Measurements from ENCODE around the gene RNF31.
"Not testable (repeated sequence)": the region's sequence is repeated elsewhere in the genome, so short reads cannot be mapped to it uniquely, and the experiment has no call there.

RNF31 gene

GRCh38 chr14:24146978-24147760 is at the start of gene RNF31:
Gene RNF31, plus strand, starts transcription at chr14:24147498. Its CDS starts 201 bp downstream, at chr14:24147699.
- DNase-seq = peak; percentile 99

- DNase-seq = no peak
Observed at GRCh38 chr14:24098229-24098926, 48.9 kb upstream of the RNF31 start.

GRCh38 chr14:24098927-24099813 is 48.1 kb upstream of the RNF31 start:
- no peak for DNase-seq

- no peak for DNase-seq
Observed at GRCh38 chr14:24100197-24100981, 46.9 kb upstream of the RNF31 start.

- no peak for DNase-seq
Observed at GRCh38 chr14:24100982-24101494, 46.3 kb upstream of the RNF31 start.

- DNase-seq = no peak
Observed at GRCh38 chr14:24102357-24103048, 44.8 kb upstream of the RNF31 start.

GRCh38 chr14:24103451-24103850 is 43.8 kb upstream of the RNF31 start:
- DNase-seq = no peak

GRCh38 chr14:24105609-24106239 is 41.6 kb upstream of the RNF31 start:
- not testable (repeated sequence) for DNase-seq

GRCh38 chr14:24106672-24107271 is 40.5 kb upstream of the RNF31 start:
- DNase-seq = no peak

- DNase-seq = no peak
Observed at GRCh38 chr14:24108336-24108874, 38.9 kb upstream of the RNF31 start.

- DNase-seq = no peak
Observed at GRCh38 chr14:24110060-24110459, 37.2 kb upstream of the RNF31 start.

GRCh38 chr14:24110523-24110922 is 36.8 kb upstream of the RNF31 start:
- DNase-seq = no peak

- DNase-seq = no peak
Observed at GRCh38 chr14:24113379-24113800, 33.9 kb upstream of the RNF31 start.

- peak; percentile 80 for DNase-seq
Observed at GRCh38 chr14:24113801-24114531, 33.3 kb upstream of the RNF31 start.

GRCh38 chr14:24114532-24115421 is 32.5 kb upstream of the RNF31 start, which contains the start of the genes DCAF11 and NRL:
Gene DCAF11, plus strand, starts transcription at chr14:24114777. Its CDS starts 818 bp downstream, at chr14:24115595.
Gene NRL, minus strand, starts transcription at chr14:24114949. Its CDS starts 32,101 bp downstream, at chr14:24082848.
- DNase-seq = peak; percentile 98

- no peak for DNase-seq
Observed at GRCh38 chr14:24115422-24116127, 31.7 kb upstream of the RNF31 start.

GRCh38 chr14:24116128-24116814 is 31.0 kb upstream of the RNF31 start:
- no peak for DNase-seq
